ENCODE data around the gene MIOS.

The MIOS gene

GRCh38 chr7:7595451-7595850 is 28.8 kb downstream of the MIOS start:
- DNase-seq (ENCODE audit: low read depth) = no peak
- H3K4me3 ChIP-seq (ENCODE audit: low read depth, low read length) = no peak overlapping the region
- TF ChIP-seq, protein P1, sequence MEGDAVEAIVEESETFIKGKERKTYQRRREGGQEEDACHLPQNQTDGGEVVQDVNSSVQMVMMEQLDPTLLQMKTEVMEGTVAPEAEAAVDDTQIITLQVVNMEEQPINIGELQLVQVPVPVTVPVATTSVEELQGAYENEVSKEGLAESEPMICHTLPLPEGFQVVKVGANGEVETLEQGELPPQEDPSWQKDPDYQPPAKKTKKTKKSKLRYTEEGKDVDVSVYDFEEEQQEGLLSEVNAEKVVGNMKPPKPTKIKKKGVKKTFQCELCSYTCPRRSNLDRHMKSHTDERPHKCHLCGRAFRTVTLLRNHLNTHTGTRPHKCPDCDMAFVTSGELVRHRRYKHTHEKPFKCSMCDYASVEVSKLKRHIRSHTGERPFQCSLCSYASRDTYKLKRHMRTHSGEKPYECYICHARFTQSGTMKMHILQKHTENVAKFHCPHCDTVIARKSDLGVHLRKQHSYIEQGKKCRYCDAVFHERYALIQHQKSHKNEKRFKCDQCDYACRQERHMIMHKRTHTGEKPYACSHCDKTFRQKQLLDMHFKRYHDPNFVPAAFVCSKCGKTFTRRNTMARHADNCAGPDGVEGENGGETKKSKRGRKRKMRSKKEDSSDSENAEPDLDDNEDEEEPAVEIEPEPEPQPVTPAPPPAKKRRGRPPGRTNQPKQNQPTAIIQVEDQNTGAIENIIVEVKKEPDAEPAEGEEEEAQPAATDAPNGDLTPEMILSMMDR (IDR thresholded peaks at IDR 0.05; ENCODE audit: insufficient read depth, low read depth, low read length, missing control alignments) = no peak

DNA sequence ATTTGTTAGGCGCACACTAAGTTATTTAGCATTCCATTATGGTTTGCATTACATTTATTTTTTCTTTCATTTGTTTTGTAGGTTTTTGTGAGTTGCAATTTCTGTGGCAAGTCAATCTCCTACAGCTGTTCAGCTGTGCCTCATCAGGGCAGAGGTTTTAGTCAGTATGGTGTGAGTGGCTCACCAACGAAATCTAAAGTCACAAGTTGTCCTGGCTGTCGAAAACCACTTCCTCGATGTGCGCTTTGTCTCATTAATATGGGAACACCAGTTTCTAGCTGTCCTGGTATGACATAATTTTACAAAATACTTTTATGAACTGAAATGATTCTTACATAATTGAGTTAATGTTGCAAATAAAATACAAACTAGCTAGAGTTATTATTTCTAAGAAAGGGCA is 29.5 kb downstream of the MIOS start:
- H3K4me3 ChIP-seq (ENCODE audit: low read depth, low read length) = no peak overlapping the region
- TF ChIP-seq, protein P1 (IDR thresholded peaks at IDR 0.05; ENCODE audit: insufficient read depth, low read depth, low read length, missing control alignments) = no peak
- DNase-seq (ENCODE audit: low read depth) = no peak

GRCh38 chr7:7607010-7607409 is 40.3 kb downstream of the MIOS start:
- H3K4me3 ChIP-seq (ENCODE audit: low read depth, low read length) = no peak overlapping the region
- TF ChIP-seq, protein P1 (IDR thresholded peaks at IDR 0.05; ENCODE audit: insufficient read depth, low read depth, low read length, missing control alignments) = no peak
- no peak for DNase-seq (ENCODE audit: low read depth)

GRCh38 chr7:7609330-7609729 is 42.6 kb downstream of the MIOS start:
- DNase-seq (ENCODE audit: low read depth) = no peak
- no peak overlapping the region for H3K4me3 ChIP-seq (ENCODE audit: low read depth, low read length)
- TF ChIP-seq, protein P1 (IDR thresholded peaks at IDR 0.05; ENCODE audit: insufficient read depth, low read depth, low read length, missing control alignments) = no peak

GRCh38 chr7:7612519-7612918 is 45.8 kb downstream of the MIOS start:
- H3K4me3 ChIP-seq (ENCODE audit: low read depth, low read length) = no peak overlapping the region
- TF ChIP-seq, protein P1 (IDR thresholded peaks at IDR 0.05; ENCODE audit: insufficient read depth, low read depth, low read length, missing control alignments) = no peak
- DNase-seq (ENCODE audit: low read depth) = no peak

- no peak for DNase-seq (ENCODE audit: low read depth)
- no peak overlapping the region for H3K4me3 ChIP-seq (ENCODE audit: low read depth, low read length)
- TF ChIP-seq, protein P1 (IDR thresholded peaks at IDR 0.05; ENCODE audit: insufficient read depth, low read depth, low read length, missing control alignments) = no peak
Observed at GRCh38 chr7:7613210-7613609, 46.5 kb downstream of the MIOS start.

DNA sequence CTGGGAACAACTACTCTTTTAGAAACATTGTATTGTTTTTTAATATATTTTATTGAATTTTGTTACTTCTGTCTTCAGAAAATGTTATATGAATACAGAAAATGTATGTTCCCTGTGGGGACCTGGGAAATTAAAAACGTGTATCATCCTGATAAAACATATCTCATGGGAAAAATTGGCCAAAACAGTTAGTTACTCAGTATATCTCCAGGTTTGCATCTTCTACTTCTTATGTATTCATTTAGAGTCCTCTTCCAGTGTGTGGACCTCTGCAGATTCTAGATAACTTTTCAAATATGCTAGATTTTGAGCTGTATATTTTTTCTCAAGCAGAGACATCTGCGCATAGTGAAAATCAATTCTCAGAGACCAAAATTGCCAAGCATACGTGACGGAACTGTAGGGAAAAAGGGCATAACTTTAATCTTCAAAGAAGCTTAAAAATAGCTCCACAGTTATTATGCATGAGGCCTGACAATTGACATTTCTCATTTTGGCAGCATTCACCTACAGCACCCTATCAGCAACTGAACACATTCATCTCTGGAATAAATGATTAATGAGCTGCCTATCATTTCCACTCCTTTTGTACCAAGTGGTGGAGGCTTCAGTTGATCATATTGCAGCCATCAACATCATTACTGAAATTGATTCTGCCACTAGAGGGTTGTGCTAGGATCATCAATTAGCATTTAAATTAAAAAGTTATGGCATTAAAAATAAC is 47.5 kb downstream of the MIOS start:
- no peak for DNase-seq (ENCODE audit: low read depth)
- TF ChIP-seq, protein P1 (IDR thresholded peaks at IDR 0.05; ENCODE audit: insufficient read depth, low read depth, low read length, missing control alignments) = no peak
- H3K4me3 ChIP-seq (ENCODE audit: low read depth, low read length) = no peak overlapping the region

All from GM12865 (cell line).